Hematopoietic multipotent progenitor cell (in vitro differentiated cells): ENCODE measurements around the gene BCL7B. TPM values are rescaled to one million over a fixed set of nuclear protein-coding genes. Genes with fewer than 3 reads are reported as not detected.
"Not testable (repeated sequence)": the region's sequence is repeated elsewhere in the genome, so short reads cannot be mapped to it uniquely, and the experiment has no call there.

Experiments used
- DNase-seq, 3 donors: peaks; one replicate each; pipeline ENCODE4 v3.0.0-alpha.2; 2011 to 2015; ENCODE audit warnings: low read depth in 2 of 3, low spot score in 2 of 3
- total RNA-seq: library from RNA; depleted of rRNA; stranded (reverse); fragments of >200 nt; gene quantifications from one replicate; pipeline ENCODE4 v1.2.3, GENCODE V29; 2012

Gene BCL7B
- total RNA-seq, 1 donor, result 16.4 TPM

DNA sequence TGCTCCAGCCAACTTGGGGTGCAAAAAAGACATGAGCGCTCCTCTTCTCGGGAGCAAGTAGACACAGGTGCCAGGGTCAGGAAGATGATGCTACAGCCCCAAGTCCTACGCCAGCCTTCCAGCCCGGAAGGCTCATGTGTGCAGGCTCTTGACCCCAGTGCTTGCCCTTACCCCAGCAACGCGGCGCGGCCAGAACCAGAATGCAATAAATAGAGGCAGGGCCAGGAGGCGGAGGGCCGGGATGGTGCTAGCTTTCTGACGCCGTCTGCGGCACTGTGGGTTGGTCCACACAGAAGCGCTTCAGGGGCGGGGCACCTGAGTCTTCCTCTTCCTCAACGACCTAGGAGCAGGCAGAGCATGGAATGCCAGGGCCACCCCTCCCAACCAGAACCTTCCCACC, 20.4 kb downstream of the BCL7B start:
- no peak for DNase-seq

DNA sequence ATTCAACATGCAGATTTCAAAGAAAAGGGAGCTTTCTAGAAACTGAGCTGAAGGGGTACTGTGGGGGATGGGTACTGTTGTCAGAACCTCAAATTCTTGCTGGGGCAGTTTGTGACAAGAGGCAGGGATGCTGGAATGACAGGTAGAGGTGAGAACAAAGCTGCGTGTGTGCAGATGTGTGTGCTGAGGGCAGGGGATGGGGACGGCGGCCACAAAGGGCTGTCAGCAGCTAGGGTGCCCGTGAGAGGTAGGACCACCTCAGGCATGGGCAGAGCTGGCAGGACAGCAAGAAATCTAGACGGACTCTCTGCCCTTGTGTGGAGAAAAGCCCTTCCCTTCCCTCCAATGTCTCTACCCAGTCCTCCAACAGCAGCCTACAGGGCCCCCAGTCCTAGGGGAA, 21.0 kb downstream of the BCL7B start:
- DNase-seq, result no peak

DNA sequence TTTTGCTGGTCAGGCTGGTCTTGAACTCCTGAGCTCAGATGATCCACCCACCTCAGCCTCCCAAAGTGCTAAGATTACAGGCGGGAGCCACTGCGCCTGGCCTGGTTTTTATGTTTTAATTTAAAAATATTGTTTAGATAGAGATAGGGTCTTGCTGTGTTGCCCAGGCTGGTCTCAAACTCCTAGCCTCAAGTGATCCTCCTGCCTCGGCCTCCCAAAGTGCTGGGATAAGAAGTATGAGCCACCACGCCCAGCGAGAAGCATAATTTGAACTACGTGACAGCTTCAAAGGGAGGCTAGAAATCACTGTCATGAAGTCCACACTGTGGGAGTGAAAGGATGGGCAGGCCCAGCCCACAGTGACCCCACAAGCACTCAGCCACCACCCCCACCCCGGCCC, 21.6 kb downstream of the BCL7B start:
- not testable (repeated sequence) for DNase-seq

DNA sequence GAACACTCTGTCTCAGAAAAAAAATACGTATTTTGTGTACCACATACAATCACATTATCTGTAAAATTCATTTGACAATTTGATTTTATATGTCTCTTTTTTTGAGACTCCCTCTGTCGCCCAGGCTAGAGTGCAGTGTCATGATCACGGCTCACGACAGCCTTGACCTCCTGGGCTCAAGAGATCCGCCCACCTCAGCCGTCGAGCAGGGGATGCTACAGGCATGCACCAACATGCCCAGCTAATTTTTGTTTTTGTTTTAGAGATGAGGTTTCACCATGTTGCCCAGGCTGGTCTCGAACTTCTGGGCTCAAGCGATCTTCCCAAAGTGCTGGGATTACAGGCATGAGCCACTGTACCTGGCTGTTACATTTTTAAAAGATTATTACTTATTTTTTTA, 23.7 kb downstream of the BCL7B start:
- DNase-seq, result no peak

GRCh38 chr7:73532224-73532623, 25.3 kb downstream of the BCL7B start:
- no peak for DNase-seq

DNA sequence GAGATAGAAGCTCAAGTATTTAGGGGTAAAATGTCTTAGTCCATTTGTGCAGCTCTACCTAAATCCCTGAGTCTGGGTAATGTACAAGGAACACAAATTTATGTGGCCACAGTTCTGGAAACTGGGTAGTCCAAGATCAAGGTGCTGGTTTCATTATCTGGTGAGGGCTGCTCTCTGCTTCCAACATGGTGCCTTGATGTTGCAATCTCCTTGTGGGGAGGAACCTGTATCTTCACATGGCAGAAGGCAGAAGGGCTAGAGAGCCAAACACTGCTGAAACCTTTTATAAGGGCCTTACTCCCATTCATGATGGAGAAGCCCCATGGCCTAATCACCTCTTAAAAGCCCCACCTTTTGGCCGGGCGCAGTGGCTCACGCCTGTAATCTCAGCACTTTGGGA, 26.7 kb downstream of the BCL7B start:
- no peak for DNase-seq

GRCh38 chr7:73526896-73527821, 30.3 kb downstream of the BCL7B start:
- DNase-seq, result peak in 2 of 3 donors; percentile 44 to 57

- not testable (repeated sequence) for DNase-seq
Observed at GRCh38 chr7:73526158-73526494, 31.4 kb downstream of the BCL7B start.

DNA sequence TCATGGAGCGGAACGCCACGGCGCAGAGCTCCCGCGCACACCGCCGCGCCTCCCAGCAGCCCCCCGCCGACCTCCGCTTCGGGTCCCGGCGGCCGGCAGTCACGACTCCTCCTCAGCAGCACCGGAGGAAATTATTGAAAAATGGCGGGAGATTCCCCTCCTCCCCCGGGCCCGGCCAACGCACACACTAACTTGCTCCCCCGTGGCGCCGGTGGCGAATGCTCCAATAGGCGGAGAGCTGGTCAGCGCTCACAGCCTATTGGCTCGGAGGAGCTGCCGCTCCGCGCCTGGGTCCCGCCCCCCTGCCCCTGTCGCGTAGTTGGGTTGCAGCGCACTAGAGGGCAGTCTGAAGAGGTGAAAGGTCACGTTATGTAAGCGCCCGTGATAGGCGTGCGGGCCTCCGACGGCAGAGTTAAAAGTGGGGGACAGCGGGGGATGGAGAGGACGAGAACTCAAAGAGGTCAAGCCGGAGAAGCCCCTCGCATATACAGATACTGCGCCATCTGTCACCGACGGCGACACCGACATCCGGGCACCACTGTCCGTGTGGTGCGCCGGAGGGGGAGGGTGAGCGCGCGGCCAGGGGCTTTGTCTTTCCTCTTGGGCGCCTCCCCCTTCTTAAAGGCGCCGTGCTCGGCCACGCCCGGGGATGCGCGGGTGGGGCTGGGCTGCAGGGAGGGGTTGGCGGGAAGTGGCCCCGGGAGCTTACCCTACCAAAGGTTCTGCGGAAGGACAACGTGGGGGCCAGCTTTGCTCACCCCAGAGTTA, 35.2 kb downstream of the BCL7B start, which contains the start of gene BAZ1B:
BAZ1B (minus strand) TSS at position 189 of the 768 bp plus-strand sequence. CDS start 360 bp downstream, outside the sequence.
- peak; percentile 86 to 98 (median 97) for DNase-seq

DNA sequence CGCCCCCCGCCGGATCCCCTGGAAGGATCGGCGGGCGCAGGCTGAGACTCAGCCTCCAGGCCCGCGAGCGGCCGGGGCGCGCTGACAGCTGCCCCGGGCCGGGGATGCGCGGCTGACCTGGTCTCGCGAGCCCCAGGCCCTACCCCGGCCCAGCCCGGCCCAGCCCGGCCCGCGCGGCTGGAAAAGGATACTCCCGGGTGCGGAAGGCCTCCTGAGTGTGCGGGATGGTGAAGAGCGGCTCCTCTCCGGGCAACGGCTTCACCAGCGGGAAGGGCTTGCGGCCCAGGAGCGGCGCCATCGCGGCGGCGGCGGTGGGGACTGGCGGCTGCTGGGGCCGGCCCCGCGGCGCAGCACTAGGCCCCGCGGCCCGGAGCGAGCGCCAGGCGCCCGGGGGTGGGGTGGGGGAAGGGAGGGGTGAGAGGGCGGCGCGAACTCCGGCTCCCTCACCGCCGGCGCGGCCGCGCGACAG, 35.8 kb downstream of the BCL7B start:
- no peak for DNase-seq

GRCh38 chr7:73520673-73521635, 36.5 kb downstream of the BCL7B start:
- DNase-seq, result peak in 1 of 3 donors; percentile 14

DNA sequence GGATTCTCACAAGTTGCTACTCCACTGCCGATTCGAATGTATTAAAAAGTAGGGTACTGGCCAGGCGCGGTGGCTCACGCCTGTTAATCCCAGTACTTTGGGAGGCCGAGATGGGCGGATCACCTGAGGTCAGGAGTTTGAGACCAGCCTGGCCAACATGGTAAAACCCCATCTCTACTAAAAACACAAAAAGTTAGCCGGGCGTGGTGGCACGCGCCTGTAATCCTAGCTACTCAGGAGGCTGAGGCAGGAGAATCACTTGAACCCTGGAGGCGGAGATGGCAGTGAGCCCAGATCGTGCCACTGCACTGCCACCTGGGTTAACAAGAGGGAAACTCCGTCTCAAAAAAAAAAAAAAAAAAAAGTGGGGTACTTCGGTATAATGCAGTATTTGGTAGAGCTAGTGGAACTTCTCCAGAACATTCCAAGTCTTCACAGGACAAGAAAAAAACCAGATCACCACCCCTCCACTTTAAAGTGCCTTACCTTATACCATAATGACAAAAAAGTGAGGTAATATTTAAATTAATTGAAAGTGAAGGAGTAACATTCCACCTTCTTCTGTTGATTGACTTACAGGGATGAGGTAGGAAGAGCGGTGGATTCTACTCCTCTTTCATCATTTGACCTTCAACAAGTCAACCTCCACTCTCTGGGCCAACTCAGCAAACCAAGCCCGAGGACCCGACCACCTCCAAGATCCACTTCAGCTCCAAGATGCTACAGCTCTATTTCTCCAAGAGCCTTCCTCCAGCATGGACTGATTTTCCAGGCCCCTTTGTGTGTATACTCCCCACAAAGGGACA, 37.4 kb downstream of the BCL7B start:
- peak in 1 of 3 donors; percentile 18 for DNase-seq

DNA sequence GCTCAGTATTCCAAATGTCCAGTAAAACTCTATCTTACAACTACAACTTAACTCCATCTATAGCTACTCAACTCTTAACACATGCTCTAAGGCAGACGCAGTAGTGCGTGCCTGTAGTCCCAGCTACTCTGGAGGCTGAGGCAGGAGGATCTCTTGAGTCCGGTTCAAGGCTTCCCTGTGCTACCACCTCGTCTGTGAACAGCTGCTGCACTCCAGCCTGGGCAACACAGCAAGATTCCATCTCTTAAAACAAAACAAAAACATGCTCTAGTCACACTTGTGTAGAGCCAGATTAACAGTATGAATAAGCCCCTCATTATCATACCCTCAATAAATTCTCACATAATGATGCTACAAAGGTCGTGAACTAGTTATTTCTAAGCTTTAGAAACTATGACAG, 39.0 kb downstream of the BCL7B start:
- DNase-seq, result no peak

- no peak for DNase-seq
Observed at GRCh38 chr7:73517241-73517995, 40.1 kb downstream of the BCL7B start.

- peak in 2 of 3 donors; percentile 24 to 41 for DNase-seq
Observed at GRCh38 chr7:73515178-73515577, 42.3 kb downstream of the BCL7B start.

- DNase-seq, result no peak
Observed at GRCh38 chr7:73512018-73512780, 45.3 kb downstream of the BCL7B start.

DNA sequence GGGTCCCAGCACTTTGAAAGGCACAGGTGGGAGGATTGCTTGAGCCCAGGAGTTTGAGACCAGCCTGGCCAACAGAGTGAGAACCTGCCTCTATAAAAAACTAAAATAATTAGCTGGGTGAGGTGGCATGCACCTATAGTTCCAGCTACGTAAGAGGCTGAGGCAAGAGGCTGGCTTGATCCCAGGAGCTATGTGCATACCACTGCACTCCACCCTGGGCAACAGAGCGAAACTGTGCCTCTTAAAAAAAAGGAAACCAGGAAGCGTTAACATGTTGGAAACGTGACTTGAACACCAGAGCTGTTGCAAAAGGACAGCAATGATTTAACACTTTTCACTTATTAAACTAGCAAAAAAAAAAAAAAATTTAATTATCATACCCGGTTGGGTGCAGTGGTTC, 48.0 kb downstream of the BCL7B start:
- no peak for DNase-seq

DNA sequence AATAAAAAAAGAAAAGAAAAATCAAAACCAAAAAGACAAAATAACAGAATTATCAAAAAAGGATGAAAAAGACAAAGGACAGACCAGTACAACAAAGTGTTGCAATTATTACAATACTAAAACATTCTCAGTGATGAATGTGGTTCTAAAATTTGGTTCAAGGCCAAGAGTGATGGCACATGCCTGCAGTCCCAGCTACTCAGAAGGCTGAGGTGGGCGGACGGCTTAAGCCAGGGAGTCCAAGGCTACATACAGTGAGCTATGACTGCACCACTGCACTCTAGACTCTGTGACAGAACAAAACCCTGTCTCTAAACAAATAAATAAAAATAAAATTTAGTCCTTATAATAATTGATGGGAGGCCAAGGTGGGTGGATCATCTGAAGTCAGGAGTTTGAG, 49.9 kb downstream of the BCL7B start:
- DNase-seq, result no peak
